ENCODE data around the gene CCT3.

The CCT3 gene

GRCh38 chr1:156281281-156281680 is 56.8 kb downstream of the CCT3 start:
- no peak for DNase-seq (ENCODE audit: insufficient read length, low spot score)
- FAIRE-seq, result peak; percentile 35
- TF ChIP-seq CTCF (IDR thresholded peaks at IDR 0.05; ENCODE audit: insufficient read depth, missing control alignments), result no peak

GRCh38 chr1:156279837-156280236 is 58.3 kb downstream of the CCT3 start:
- no peak for TF ChIP-seq CTCF (IDR thresholded peaks at IDR 0.05; ENCODE audit: insufficient read depth, missing control alignments)
- FAIRE-seq (no peak), DNase-seq (ENCODE audit: insufficient read length, low spot score) (no peak)

- no peak for DNase-seq (ENCODE audit: insufficient read length, low spot score)
Measured at GRCh38 chr1:156276966-156277381, 61.1 kb downstream of the CCT3 start.

GRCh38 chr1:156276532-156276931 is 61.6 kb downstream of the CCT3 start:
- no peak for DNase-seq (ENCODE audit: insufficient read length, low spot score)
- FAIRE-seq, result no peak
- TF ChIP-seq CTCF (IDR thresholded peaks at IDR 0.05; ENCODE audit: insufficient read depth, missing control alignments), result no peak

More at GRCh38 chr1:156276966-156277381, 61.1 kb downstream of the CCT3 start:
- no peak for TF ChIP-seq CTCF (IDR thresholded peaks at IDR 0.05; ENCODE audit: insufficient read depth, missing control alignments)
- peak; percentile 64 for FAIRE-seq

- FAIRE-seq (peak; percentile 44), DNase-seq (ENCODE audit: insufficient read length, low spot score) (no peak)
- TF ChIP-seq CTCF (IDR thresholded peaks at IDR 0.05; ENCODE audit: insufficient read depth, missing control alignments), result no peak
Measured at GRCh38 chr1:156270314-156270713, 67.8 kb downstream of the CCT3 start.

GRCh38 chr1:156268336-156268735 is 69.8 kb downstream of the CCT3 start:
- TF ChIP-seq CTCF (IDR thresholded peaks at IDR 0.05; ENCODE audit: insufficient read depth, missing control alignments), result no peak
- DNase-seq (ENCODE audit: insufficient read length, low spot score), result no peak
- no peak for FAIRE-seq

GRCh38 chr1:156266051-156266450 is 72.0 kb downstream of the CCT3 start:
- FAIRE-seq, result no peak
- no peak for TF ChIP-seq CTCF (IDR thresholded peaks at IDR 0.05; ENCODE audit: insufficient read depth, missing control alignments)
- no peak for DNase-seq (ENCODE audit: insufficient read length, low spot score)
